ENCODE data around the gene TIMP2.

DNA sequence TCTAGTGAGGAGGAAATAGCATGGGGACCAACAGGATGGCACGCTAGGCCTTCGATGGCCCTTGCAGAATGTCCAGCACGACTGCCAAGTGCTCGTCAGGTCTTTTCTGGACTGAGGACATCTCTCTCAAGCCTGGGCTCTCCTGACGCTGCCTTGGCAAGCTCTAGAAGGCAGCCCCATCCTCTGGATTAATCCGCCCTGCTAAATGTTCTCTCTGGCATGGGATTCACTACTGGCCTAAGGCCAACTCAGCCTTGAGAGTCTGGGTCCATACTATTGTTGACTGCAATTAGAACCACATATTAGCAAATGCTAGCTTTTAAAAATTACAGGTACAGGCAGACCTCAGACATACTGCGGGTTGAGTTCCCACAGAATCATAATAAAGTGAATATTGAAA lies 19.6 kb downstream of the TIMP2 start:
- TF ChIP-seq FOXP2 (optimal IDR thresholded peaks at IDR 0.05; ENCODE audit: borderline replicate concordance, extremely low read depth, extremely low read length, insufficient read depth) (no peak), TAF1 (IDR thresholded peaks at IDR 0.05; ENCODE audit: borderline replicate concordance, insufficient read depth, low read length) (no peak), POLR2AphosphoS5 (IDR thresholded peaks at IDR 0.05; ENCODE audit: low read depth, low read length) (no peak)
